H9 (cell line): Measurements from ENCODE around the gene CISD1. TPM values are rescaled to one million over a fixed set of nuclear protein-coding genes. Genes with fewer than 3 reads are reported as not detected.

Experiments
- DNase-seq: peaks from one replicate; pipeline ENCODE4 v3.0.0-alpha.2; 2017
- H2AFZ ChIP-seq: one replicate; pipeline ENCODE4 v1.6.1; 2013; ENCODE audit warnings: mild to moderate bottlenecking, low read length, control low read depth, moderate library complexity
- H2AK5ac ChIP-seq: 2 replicates; pipeline ENCODE4 v1.6.1; 2013; ENCODE audit warnings: low read length, control low read depth, mixed read lengths; ENCODE audit not compliant: insufficient read length
- H2BK120ac ChIP-seq: one replicate; pipeline ENCODE4 v1.6.1; 2013; ENCODE audit warnings: low read depth, mild to moderate bottlenecking, low read length, control low read depth, inconsistent platforms; ENCODE audit not compliant: poor library complexity, severe bottlenecking
- H2BK12ac ChIP-seq: 2 replicates; pipeline ENCODE4 v1.6.1; 2013; ENCODE audit warnings: low read length, control low read depth, mixed read lengths, low read depth; ENCODE audit not compliant: insufficient read length
- H2BK15ac ChIP-seq: 2 replicates; pipeline ENCODE4 v1.6.1; 2013; ENCODE audit warnings: low read depth, low read length, control low read depth
- H2BK20ac ChIP-seq: one replicate; pipeline ENCODE4 v1.6.1; 2013; ENCODE audit warnings: low read depth, mild to moderate bottlenecking, low read length, control low read depth, inconsistent platforms; ENCODE audit not compliant: poor library complexity, severe bottlenecking
- H2BK5ac ChIP-seq: 2 replicates; pipeline ENCODE4 v1.6.1; 2013; ENCODE audit warnings: low read length, control low read depth, mixed read lengths; ENCODE audit not compliant: insufficient read length
- H3K14ac ChIP-seq: 2 replicates; pipeline ENCODE4 v1.6.1; 2013; ENCODE audit warnings: low read length, control low read depth; ENCODE audit not compliant: insufficient read depth
- H3K18ac ChIP-seq: 2 replicates; pipeline ENCODE4 v1.6.1; 2013; ENCODE audit warnings: low read depth, mild to moderate bottlenecking, mixed read lengths, low read length, control low read depth; ENCODE audit not compliant: insufficient read length
- H3K23ac ChIP-seq: 2 replicates; pipeline ENCODE4 v1.6.1; 2013; ENCODE audit warnings: low read length, control low read depth, mixed read lengths, low read depth; ENCODE audit not compliant: insufficient read length
- H3K23me2 ChIP-seq: 2 replicates; pipeline ENCODE4 v1.6.1; 2013; ENCODE audit warnings: low read depth, mild to moderate bottlenecking, mixed read lengths, low read length, control low read depth; ENCODE audit not compliant: insufficient read length, poor library complexity, severe bottlenecking
- H3K27ac ChIP-seq: 2 replicates; pipeline ENCODE4 v1.5.1; 2013; ENCODE audit warnings: low read length, control low read depth, mixed read lengths, low read depth; ENCODE audit not compliant: insufficient read length
- H3K27me3 ChIP-seq: 2 replicates; pipeline ENCODE4 v1.6.1; 2013; ENCODE audit warnings: low read length, control low read depth, inconsistent platforms; ENCODE audit not compliant: insufficient read depth
- H3K4ac ChIP-seq: 2 replicates; pipeline ENCODE4 v1.6.1; 2013; ENCODE audit warnings: low read depth, mild to moderate bottlenecking, control low read depth, inconsistent platforms, low read length, moderate library complexity
- H3K4me1 ChIP-seq: 2 replicates; pipeline ENCODE4 v1.6.1; 2013; ENCODE audit warnings: low read length, control low read depth, inconsistent platforms; ENCODE audit not compliant: insufficient read depth
- H3K4me2 ChIP-seq: 2 replicates; pipeline ENCODE4 v1.6.1; 2013; ENCODE audit warnings: low read length, control low read depth, mixed read lengths; ENCODE audit not compliant: insufficient read length, insufficient read depth
- H3K56ac ChIP-seq: 2 replicates; pipeline ENCODE4 v1.6.1; 2013; ENCODE audit warnings: low read depth, mild to moderate bottlenecking, mixed read lengths, low read length, control low read depth; ENCODE audit not compliant: insufficient read length
- H3K79me1 ChIP-seq: 2 replicates; pipeline ENCODE4 v1.6.1; 2013; ENCODE audit warnings: low read depth, mild to moderate bottlenecking, moderate library complexity, low read length, control low read depth, inconsistent platforms; ENCODE audit not compliant: insufficient read depth, poor library complexity, severe bottlenecking
- H3K79me2 ChIP-seq: 2 replicates; pipeline ENCODE4 v1.6.1; 2013; ENCODE audit warnings: low read length, control low read depth, inconsistent platforms; ENCODE audit not compliant: insufficient read depth
- H3K9ac ChIP-seq: 2 replicates; pipeline ENCODE4 v1.6.1; 2013; ENCODE audit warnings: low read length, control low read depth, mixed read lengths; ENCODE audit not compliant: insufficient read length; ENCODE audit errors: extremely low read depth
- H3K9me3 ChIP-seq: one replicate; pipeline ENCODE4 v1.6.1; 2013; ENCODE audit warnings: low read depth, low read length, inconsistent platforms; ENCODE audit not compliant: control insufficient read depth
- H3T11ph ChIP-seq: one replicate; pipeline ENCODE4 v1.6.1; 2013; ENCODE audit warnings: mild to moderate bottlenecking, low read length, control low read depth, inconsistent platforms
- H4K20me1 ChIP-seq: one replicate; pipeline ENCODE4 v1.6.1; 2013; ENCODE audit not compliant: control insufficient read depth, insufficient read length, insufficient read depth
- H4K5ac ChIP-seq: 2 replicates; pipeline ENCODE4 v1.6.1; 2013; ENCODE audit warnings: low read depth, mild to moderate bottlenecking, mixed read lengths, low read length, control low read depth; ENCODE audit not compliant: insufficient read length
- H4K8ac ChIP-seq: replicated peaks from 2 replicates; pipeline ENCODE4 v1.6.1; 2013; ENCODE audit warnings: low read length, control low read depth, mixed read lengths, low read depth; ENCODE audit not compliant: insufficient read length
- H4K91ac ChIP-seq: 2 replicates; pipeline ENCODE4 v1.6.1; 2013; ENCODE audit warnings: low read depth, mild to moderate bottlenecking, moderate library complexity, mixed read lengths, low read length, control low read depth; ENCODE audit not compliant: insufficient read length
- H3K27ac Mint-ChIP-seq, 3 experiments: 2 replicates in 2 of 3; 3 replicates in 1 of 3; pipeline ENCODE4 v1.8.0; 2020 to 2021; ENCODE audit warnings: mixed read lengths in 3 of 3, mild to moderate bottlenecking in 1 of 3, moderate library complexity in 1 of 3
- H3K27me3 Mint-ChIP-seq: 2 replicates; pipeline ENCODE4 v1.8.0; 2021; ENCODE audit warnings: low read depth, mild to moderate bottlenecking, moderate library complexity, mixed read lengths
- H3K36me3 Mint-ChIP-seq, 3 experiments: 2 replicates in 2 of 3; 3 replicates in 1 of 3; pipeline ENCODE4 v1.8.0; 2020 to 2021; ENCODE audit warnings: low read depth in 3 of 3, mixed read lengths in 3 of 3; ENCODE audit not compliant: insufficient read depth in 1 of 3
- H3K4me1 Mint-ChIP-seq, 2 experiments: 2 replicates each; pipeline ENCODE4 v1.8.0; 2020; ENCODE audit warnings: mixed read lengths in 2 of 2
- H3K4me3 Mint-ChIP-seq, 2 experiments: 2 replicates in 1 of 2; 3 replicates in 1 of 2; pipeline ENCODE4 v1.8.0; 2020 to 2021; ENCODE audit warnings: mild to moderate bottlenecking in 2 of 2, mixed read lengths in 2 of 2, moderate library complexity in 1 of 2
- H3K9me3 Mint-ChIP-seq, 2 experiments: 2 replicates in 1 of 2; 3 replicates in 1 of 2; pipeline ENCODE4 v1.8.0; 2020; ENCODE audit warnings: mild to moderate bottlenecking in 2 of 2, mixed read lengths in 2 of 2, moderate library complexity in 1 of 2
- WGBS: extraction: QIAGEN DNeasy Blood & Tissue Kit; methylation state at CpG from one replicate; pipeline ENCODE4 v1.1.7; 2013; ENCODE audit warnings: missing lambda C conversion rate, low lambda C conversion rate, mixed read lengths; ENCODE audit not compliant: insufficient read length; ENCODE audit errors: extremely low coverage; 5-methylcytosine and 5-hydroxymethylcytosine counted together
- total RNA-seq: library from RNA; stranded (reverse); gene quantifications from 2 replicates; pipeline ENCODE4 v1.2.1, GENCODE V29; 2021
- TF ChIP-seq, protein P1 (sequence below): fragments of 200-600 bp; sonication (generic); conservative IDR thresholded peaks from 3 replicates; pipeline ENCODE4 v1.8.0; 2021; ENCODE audit warnings: antibody characterized with exemption, mild to moderate bottlenecking

CISD1 gene
- total RNA-seq, 1 experiment from 2014 or later: 42.0 TPM

DNA sequence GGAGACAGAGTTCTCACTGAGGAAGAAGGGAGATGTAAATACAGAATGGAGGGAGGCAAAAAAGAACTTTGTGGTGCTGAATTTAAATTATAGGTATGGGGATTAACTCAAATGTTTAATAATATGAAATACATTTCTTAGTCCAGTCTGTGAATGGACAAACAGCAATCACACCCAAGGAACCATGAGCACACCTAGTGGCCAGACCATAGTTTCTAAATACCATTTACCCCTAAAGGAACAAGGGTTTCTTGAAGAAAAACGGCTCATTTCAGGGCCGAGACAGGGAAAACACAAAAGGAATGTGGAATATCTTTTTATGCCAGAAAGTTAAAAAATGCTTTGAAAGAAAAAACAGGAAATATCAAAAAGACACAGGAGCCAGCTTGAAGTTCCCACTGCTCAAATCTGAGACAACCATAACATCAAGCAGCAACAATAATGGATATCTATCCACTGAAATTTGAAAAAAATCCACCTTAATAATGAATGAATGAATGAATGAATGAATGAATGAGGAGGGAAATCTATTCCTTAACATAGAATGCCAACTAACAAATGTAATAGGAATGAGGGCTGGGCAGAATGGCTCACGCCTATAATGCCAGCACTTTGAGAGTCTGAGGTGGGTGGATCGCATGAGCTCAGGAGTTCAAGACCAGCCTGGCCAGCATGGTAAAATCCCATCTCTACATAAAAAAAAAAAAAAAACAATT is 9.8 kb upstream of the CISD1 start:
- TF ChIP-seq, protein P1, sequence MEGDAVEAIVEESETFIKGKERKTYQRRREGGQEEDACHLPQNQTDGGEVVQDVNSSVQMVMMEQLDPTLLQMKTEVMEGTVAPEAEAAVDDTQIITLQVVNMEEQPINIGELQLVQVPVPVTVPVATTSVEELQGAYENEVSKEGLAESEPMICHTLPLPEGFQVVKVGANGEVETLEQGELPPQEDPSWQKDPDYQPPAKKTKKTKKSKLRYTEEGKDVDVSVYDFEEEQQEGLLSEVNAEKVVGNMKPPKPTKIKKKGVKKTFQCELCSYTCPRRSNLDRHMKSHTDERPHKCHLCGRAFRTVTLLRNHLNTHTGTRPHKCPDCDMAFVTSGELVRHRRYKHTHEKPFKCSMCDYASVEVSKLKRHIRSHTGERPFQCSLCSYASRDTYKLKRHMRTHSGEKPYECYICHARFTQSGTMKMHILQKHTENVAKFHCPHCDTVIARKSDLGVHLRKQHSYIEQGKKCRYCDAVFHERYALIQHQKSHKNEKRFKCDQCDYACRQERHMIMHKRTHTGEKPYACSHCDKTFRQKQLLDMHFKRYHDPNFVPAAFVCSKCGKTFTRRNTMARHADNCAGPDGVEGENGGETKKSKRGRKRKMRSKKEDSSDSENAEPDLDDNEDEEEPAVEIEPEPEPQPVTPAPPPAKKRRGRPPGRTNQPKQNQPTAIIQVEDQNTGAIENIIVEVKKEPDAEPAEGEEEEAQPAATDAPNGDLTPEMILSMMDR: peak; percentile 32; the same call in 2 of the 3 replicates
- no CpG with 5 or more reads among the region's 4 CpGs for WGBS
- no peaks in the 10 kb centered on the region for H3K27me3 ChIP-seq
- H2AFZ ChIP-seq: no peak overlapping the region
- H3K14ac ChIP-seq: no peak overlapping the region
- no peak overlapping the region for H2BK5ac ChIP-seq
- no peak overlapping the region for H4K5ac ChIP-seq
- Mint-ChIP-seq H3K9me3 (peaks cover 31 to 32% of the 10 kb centered on the region in 2 experiments), H3K27ac (no peak overlapping the region), H3K4me3 (no peak overlapping the region), H3K36me3 (peaks cover 22 to 45% (median 36%) of the 10 kb centered on the region in 3 experiments), H3K4me1 (peaks cover 4 to 13% of the 10 kb centered on the region in 2 experiments; a peak in 3 of 4 replicates), H3K27me3 (peaks cover 19% of the 10 kb centered on the region)
- no peak overlapping the region for H2BK12ac ChIP-seq
- H3K9me3 ChIP-seq: no peaks in the 10 kb centered on the region
- no peak overlapping the region for H2BK15ac ChIP-seq
- no peak overlapping the region for H3K23ac ChIP-seq
- H3K4ac ChIP-seq: no peak overlapping the region
- H2BK20ac ChIP-seq: no peak overlapping the region
- H3K56ac ChIP-seq: no peak overlapping the region
- H2BK120ac ChIP-seq: no peak overlapping the region
- H3K23me2 ChIP-seq: no peaks in the 10 kb centered on the region
- no peak overlapping the region for H3T11ph ChIP-seq
- no peak for DNase-seq
- no peaks in the 10 kb centered on the region for H4K20me1 ChIP-seq
- H2AK5ac ChIP-seq: no peak overlapping the region
- peaks cover 4% of the 10 kb centered on the region for H3K79me1 ChIP-seq
- no peak overlapping the region for H3K4me2 ChIP-seq
- no peak overlapping the region for H4K91ac ChIP-seq
- no peak overlapping the region for H3K18ac ChIP-seq
- H3K79me2 ChIP-seq: no peaks in the 10 kb centered on the region; the same call in 1 of the 2 replicates
- no peaks in the 10 kb centered on the region for H3K4me1 ChIP-seq
- no peak overlapping the region for H3K27ac ChIP-seq
- no peak overlapping the region for H3K9ac ChIP-seq
- H4K8ac ChIP-seq: no peak overlapping the region
